ENCODE results near the gene EPHA3.

EPHA3 gene

GRCh38 chr3:89372456-89372855 lies 265.0 kb downstream of the EPHA3 start:
- DNase-seq: no peak

GRCh38 chr3:89373434-89373833 lies 266.0 kb downstream of the EPHA3 start:
- no peak for DNase-seq

- no peak for DNase-seq
Observed at GRCh38 chr3:89375451-89375850, 268.0 kb downstream of the EPHA3 start.

GRCh38 chr3:89380016-89380415 lies 272.6 kb downstream of the EPHA3 start:
- DNase-seq: no peak

- no peak for DNase-seq
Observed at GRCh38 chr3:89392991-89393390, 285.6 kb downstream of the EPHA3 start.

GRCh38 chr3:89395456-89395855 lies 288.0 kb downstream of the EPHA3 start:
- no peak for DNase-seq

- DNase-seq: no peak
Observed at GRCh38 chr3:89395996-89396395, 288.6 kb downstream of the EPHA3 start.

GRCh38 chr3:89402051-89402450 lies 294.6 kb downstream of the EPHA3 start:
- no peak for DNase-seq

- no peak for DNase-seq
Observed at GRCh38 chr3:89405176-89405575, 297.8 kb downstream of the EPHA3 start.

GRCh38 chr3:89405593-89405992 lies 298.2 kb downstream of the EPHA3 start:
- DNase-seq: no peak

- no peak for DNase-seq
Observed at GRCh38 chr3:89411201-89411600, 303.8 kb downstream of the EPHA3 start.

- DNase-seq: no peak
Observed at GRCh38 chr3:89414270-89414669, 306.8 kb downstream of the EPHA3 start.

- no peak for DNase-seq
Observed at GRCh38 chr3:89419647-89420241, 312.3 kb downstream of the EPHA3 start.

- no peak for DNase-seq
Observed at GRCh38 chr3:89426060-89426459, 318.6 kb downstream of the EPHA3 start.

GRCh38 chr3:89434621-89435380 lies 327.4 kb downstream of the EPHA3 start:
- no peak for DNase-seq

- no peak for DNase-seq
Observed at GRCh38 chr3:89436846-89437245, 329.4 kb downstream of the EPHA3 start.

GRCh38 chr3:89440386-89440785 lies 333.0 kb downstream of the EPHA3 start:
- DNase-seq: no peak

GRCh38 chr3:89441141-89441540 lies 333.7 kb downstream of the EPHA3 start:
- no peak for DNase-seq

- no peak for DNase-seq
Observed at GRCh38 chr3:89446593-89446992, 339.2 kb downstream of the EPHA3 start.

- DNase-seq: no peak
Observed at GRCh38 chr3:89447243-89447642, 339.8 kb downstream of the EPHA3 start.

- no peak for DNase-seq
Observed at GRCh38 chr3:89449086-89449485, 341.7 kb downstream of the EPHA3 start.

- DNase-seq: no peak
Observed at GRCh38 chr3:89452066-89452465, 344.6 kb downstream of the EPHA3 start.

- no peak for DNase-seq
Observed at GRCh38 chr3:89455240-89455639, 347.8 kb downstream of the EPHA3 start.

GRCh38 chr3:89467898-89468363 lies 360.5 kb downstream of the EPHA3 start:
- DNase-seq: no peak

- DNase-seq: no peak
Observed at GRCh38 chr3:89472101-89472500, 364.7 kb downstream of the EPHA3 start.

All from CD4-positive, alpha-beta T cell treated with Interferon gamma for 1 hour (primary cell).